ENCODE measurements around the gene C1QL4. TPM values are rescaled to one million over a fixed set of nuclear protein-coding genes. Genes with fewer than 3 reads are reported as not detected.

Gene C1QL4
- total RNA-seq, 1 donor from 2014 or later = not detected

Other genes starting within 250 kb of the C1QL4 start
- gene DHH, start 242.4 kb downstream of the C1QL4 start, total RNA-seq = 0.70 TPM
- gene LMBR1L, start 226.3 kb downstream of the C1QL4 start, total RNA-seq = 85.7 TPM
- 496 TPM for gene TUBA1B, start 205.8 kb downstream of the C1QL4 start, total RNA-seq
- 107 TPM for gene TUBA1A, start 148.1 kb downstream of the C1QL4 start, total RNA-seq
- gene TUBA1C, start 72.1 kb downstream of the C1QL4 start, total RNA-seq = 201 TPM
- gene PRPH, start 42.0 kb downstream of the C1QL4 start, total RNA-seq = 1.7 TPM
- 1.3 TPM for gene TROAP, start 13.9 kb downstream of the C1QL4 start, total RNA-seq
- gene DNAJC22, start 9.7 kb upstream of the C1QL4 start, total RNA-seq = 0.16 TPM
- gene SPATS2, start 30.3 kb upstream of the C1QL4 start, total RNA-seq = 20.0 TPM
- gene KCNH3, start 201.8 kb upstream of the C1QL4 start, total RNA-seq = 1.1 TPM
- gene MCRS1, start 231.0 kb upstream of the C1QL4 start, total RNA-seq = 55.4 TPM